Keratinocyte (primary cell): ENCODE measurements around the gene SLC12A8. TPM values are rescaled to one million over a fixed set of nuclear protein-coding genes. Genes with fewer than 3 reads are reported as not detected.

Source experiments
- DNase-seq: peaks from one replicate; pipeline ENCODE4 v3.0.0-alpha.2; 2011; ENCODE audit warnings: low read depth, missing footprints, low spot score
- FAIRE-seq: peaks from 2 replicates; lab custom pipeline; 2011; peaks lifted over from hg19 to GRCh38; lab: Jason Lieb, UNC
- H2AFZ ChIP-seq: 2 replicates; pipeline ENCODE4 v1.6.0; 2012; ENCODE audit warnings: low read length, control low read depth, inconsistent platforms; ENCODE audit not compliant: control insufficient read depth
- H3K27ac ChIP-seq: 2 replicates; pipeline ENCODE4 v1.5.1; 2011; ENCODE audit warnings: low read length; ENCODE audit not compliant: control insufficient read depth, insufficient read depth
- H3K27me3 ChIP-seq: 3 replicates; pipeline ENCODE4 v1.6.0; 2011; ENCODE audit warnings: low read length; ENCODE audit not compliant: control insufficient read depth, insufficient read depth; ENCODE audit errors: extremely low read depth
- H3K36me3 ChIP-seq, 2 experiments: 2 replicates in 1 of 2; 3 replicates in 1 of 2; pipeline ENCODE4 v1.5.1; 2011; ENCODE audit warnings: low read length in 2 of 2, mild to moderate bottlenecking in 1 of 2; ENCODE audit not compliant: control insufficient read depth in 2 of 2, insufficient read depth in 2 of 2; ENCODE audit errors: extremely low read depth in 1 of 2
- H3K4me1 ChIP-seq: 3 replicates; pipeline ENCODE4 v1.5.1; 2011; ENCODE audit warnings: low read length; ENCODE audit not compliant: control insufficient read depth, insufficient read depth; ENCODE audit errors: extremely low read depth
- H3K4me2 ChIP-seq: 3 replicates; pipeline ENCODE4 v1.6.0; 2011; ENCODE audit warnings: low read depth, low read length; ENCODE audit not compliant: control insufficient read depth, insufficient read depth; ENCODE audit errors: extremely low read depth
- H3K4me3 ChIP-seq, 3 experiments: fragments of 200-600 bp in 1 of 3; sonication (generic) in 1 of 3; 2 replicates in 2 of 3; 3 replicates in 1 of 3; pipeline ENCODE4 v1.5.1; 2011 to 2016; ENCODE audit warnings: low read length in 3 of 3, mild to moderate bottlenecking in 3 of 3, control low read depth in 2 of 3, inconsistent platforms in 1 of 3, low read depth in 1 of 3, mixed read lengths in 1 of 3, mixed run types in 1 of 3, moderate library complexity in 1 of 3; ENCODE audit not compliant: control insufficient read depth in 2 of 3, insufficient read depth in 2 of 3; ENCODE audit errors: extremely low read depth in 1 of 3
- H3K79me2 ChIP-seq: 2 replicates; pipeline ENCODE4 v1.6.0; 2012; ENCODE audit warnings: low read length; ENCODE audit not compliant: control insufficient read depth, insufficient read depth
- H3K9ac ChIP-seq: 3 replicates; pipeline ENCODE4 v1.6.0; 2011; ENCODE audit warnings: low read length; ENCODE audit not compliant: control insufficient read depth, insufficient read depth; ENCODE audit errors: extremely low read depth
- H3K9me1 ChIP-seq: 3 replicates; pipeline ENCODE4 v1.6.0; 2011; ENCODE audit warnings: low read length; ENCODE audit not compliant: control insufficient read depth, insufficient read depth; ENCODE audit errors: extremely low read depth
- H3K9me3 ChIP-seq: 2 replicates; pipeline ENCODE4 v1.5.1; 2012; ENCODE audit warnings: low read depth, low read length; ENCODE audit not compliant: control insufficient read depth
- H4K20me1 ChIP-seq: 3 replicates; pipeline ENCODE4 v1.6.0; 2011; ENCODE audit warnings: low read length; ENCODE audit not compliant: control insufficient read depth, insufficient read depth; ENCODE audit errors: extremely low read depth
- CTCF ChIP-seq, 3 experiments: IDR thresholded peaks in 1 of 3; conservative IDR thresholded peaks in 1 of 3; optimal IDR thresholded peaks in 1 of 3; 2 replicates in 2 of 3; 3 replicates in 1 of 3; pipeline versions ENCODE3 to v1.5.1; 2011; ENCODE audit warnings: low read length in 3 of 3, mild to moderate bottlenecking in 3 of 3, moderate library complexity in 2 of 3, control low read depth in 1 of 3, inconsistent platforms in 1 of 3; ENCODE audit not compliant: insufficient read depth in 2 of 3; ENCODE audit errors: extremely low read depth in 1 of 3
- EZH2 ChIP-seq: IDR thresholded peaks from one replicate; pipeline ENCODE4 v1.6.1; 2012; ENCODE audit warnings: inconsistent platforms, mild to moderate bottlenecking, low read length, moderate library complexity
- dilution Hi-C: fragments of 300-500 bp; cut with MboI; formaldehyde crosslinking; loops from one replicate; pipeline ENCODE4 v1.7.0; 2020; ENCODE audit warnings: low sequenced_read_pairs; ENCODE audit not compliant: extremely low pct_ligation_motif_present
- polyA plus RNA-seq, 5 experiments: library from polyadenylated mRNA; depleted of rRNA in 3 of 5; stranded (reverse) in 3 of 5; stranded (forward) in 1 of 5; unstranded in 1 of 5; fragments of >200 nt; gene quantifications; 1 replicate in 1 of 5; 2 replicates in 3 of 5; 3 replicates in 1 of 5; pipeline versions ENCODE4 v1.2.1 to v1.2.3, GENCODE V29; 2011 to 2012; ENCODE audit warnings: missing spikeins in 2 of 5, low read depth in 1 of 5, low replicate concordance in 1 of 5

SLC12A8 gene
- polyA plus RNA-seq, 1 donor (not counting 4 experiments of a cell fraction or from before 2014, with no cell fraction given), result 6.9 TPM

GRCh38 chr3:125142940-125143339, 69.6 kb downstream of the SLC12A8 start:
- no peaks in the 10 kb centered on the region for H3K36me3 ChIP-seq
- H3K79me2 ChIP-seq, result no peaks in the 10 kb centered on the region
- no peaks in the 10 kb centered on the region for H3K9me3 ChIP-seq
- peaks cover 10% of the 10 kb centered on the region for H3K4me1 ChIP-seq
- FAIRE-seq (no peak), DNase-seq (no peak)
- H4K20me1 ChIP-seq, result no peaks in the 10 kb centered on the region
- H3K27ac ChIP-seq, result no peak overlapping the region
- no peak overlapping the region for H2AFZ ChIP-seq
- no peak overlapping the region for H3K9ac ChIP-seq
- no peaks in the 10 kb centered on the region for H3K27me3 ChIP-seq
- H3K4me3 ChIP-seq, result no peak overlapping the region
- H3K4me2 ChIP-seq, result no peak overlapping the region
- dilution Hi-C loops, result no loop called here
- TF ChIP-seq EZH2 (no peak), CTCF (optimal IDR thresholded peaks at IDR 0.05 in 1 of 3, IDR thresholded peaks at IDR 0.05 in 1 of 3, conservative IDR thresholded peaks at IDR 0.05 in 1 of 3; ENCODE audit: extremely low read depth in 1 of 3, insufficient read depth in 2 of 3, low read length in 3 of 3) (no peak)
- no peaks in the 10 kb centered on the region for H3K9me1 ChIP-seq

- H3K27ac ChIP-seq, result no peak overlapping the region
- dilution Hi-C loops, result no loop called here
- H3K4me2 ChIP-seq, result no peak overlapping the region
- no peak overlapping the region for H3K9ac ChIP-seq
- TF ChIP-seq EZH2 (no peak), CTCF (optimal IDR thresholded peaks at IDR 0.05 in 1 of 3, IDR thresholded peaks at IDR 0.05 in 1 of 3, conservative IDR thresholded peaks at IDR 0.05 in 1 of 3; ENCODE audit: extremely low read depth in 1 of 3, insufficient read depth in 2 of 3, low read length in 3 of 3) (no peak)
- no peak overlapping the region for H2AFZ ChIP-seq
- DNase-seq, result no peak
- H3K36me3 ChIP-seq, result no peaks in the 10 kb centered on the region
- H3K9me1 ChIP-seq, result no peaks in the 10 kb centered on the region
- H3K9me3 ChIP-seq, result no peaks in the 10 kb centered on the region
- no peaks in the 10 kb centered on the region for H3K27me3 ChIP-seq
- no peaks in the 10 kb centered on the region for H3K79me2 ChIP-seq
- H3K4me3 ChIP-seq, result no peak overlapping the region
- peaks cover 15% of the 10 kb centered on the region for H3K4me1 ChIP-seq
- no peaks in the 10 kb centered on the region for H4K20me1 ChIP-seq
- no peak for FAIRE-seq
These were observed 70.1 kb downstream of the SLC12A8 start for GRCh38 chr3:125142420-125142778.
